SIG-M5 treated with dmso at 0.1 percent for 504 hours (cell line): ENCODE data around the gene SRPX.

ENCODE experiments used
- DNase-seq: peaks from one replicate; lab custom pipeline; 2025; ENCODE audit not compliant: unreplicated experiment; lab: John Stamatoyannopoulos, UW

Gene SRPX

DNA sequence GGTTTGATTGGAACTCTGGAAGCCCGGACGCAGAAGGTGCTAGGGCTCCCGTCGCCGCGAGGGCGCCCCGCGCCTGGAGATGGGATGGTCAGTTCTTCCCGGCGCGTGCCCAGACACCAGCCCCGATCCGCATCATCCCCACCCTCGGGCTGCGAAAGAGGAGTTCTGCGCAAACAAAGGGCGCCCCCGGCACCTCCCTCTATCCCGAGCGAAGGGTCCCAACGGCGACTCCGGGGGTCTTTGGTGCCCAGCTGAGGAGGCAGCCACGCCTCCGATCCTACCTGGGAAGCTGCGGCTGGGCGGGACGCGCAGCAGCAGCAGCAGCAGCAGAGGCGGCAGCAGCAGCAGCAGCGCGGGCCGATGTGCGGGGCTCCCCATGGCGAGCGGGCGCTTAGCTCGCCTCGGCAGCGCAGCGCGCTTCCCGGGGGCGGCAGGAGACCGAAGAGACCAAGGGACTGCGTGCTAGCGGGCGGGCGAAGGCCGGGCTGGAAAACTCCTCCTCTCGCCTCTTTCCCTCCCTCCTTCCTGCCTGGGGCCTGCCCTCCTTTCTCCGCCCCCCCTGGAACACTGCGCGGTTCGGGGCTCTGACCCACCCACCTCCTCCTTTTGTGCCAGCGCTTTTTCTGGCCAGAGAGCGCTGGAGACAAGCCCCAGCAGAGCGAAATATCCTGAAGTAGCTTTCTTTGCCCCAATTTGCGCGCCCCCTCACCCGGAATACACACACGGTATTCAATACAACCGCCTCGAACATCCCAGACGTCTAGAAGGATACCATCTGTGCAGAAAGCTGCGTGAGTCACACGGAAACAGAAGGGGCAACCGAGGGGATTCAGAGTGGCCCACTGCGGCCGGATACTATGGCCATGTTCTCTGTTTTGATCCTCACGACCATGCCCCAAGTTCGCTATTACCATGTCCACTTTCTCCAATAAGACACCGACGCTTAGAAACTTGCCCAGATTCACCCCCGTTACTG lies at the start of gene SRPX:
Gene SRPX (minus strand): TSS at position 457 of the 976 bp plus-strand sequence. CDS start 79 bp downstream, at position 378.
- DNase-seq = no peak

- peak; percentile 1 for DNase-seq
These were observed 47.3 kb upstream of the SRPX start for GRCh38 chrX:38268011-38268410.

DNA sequence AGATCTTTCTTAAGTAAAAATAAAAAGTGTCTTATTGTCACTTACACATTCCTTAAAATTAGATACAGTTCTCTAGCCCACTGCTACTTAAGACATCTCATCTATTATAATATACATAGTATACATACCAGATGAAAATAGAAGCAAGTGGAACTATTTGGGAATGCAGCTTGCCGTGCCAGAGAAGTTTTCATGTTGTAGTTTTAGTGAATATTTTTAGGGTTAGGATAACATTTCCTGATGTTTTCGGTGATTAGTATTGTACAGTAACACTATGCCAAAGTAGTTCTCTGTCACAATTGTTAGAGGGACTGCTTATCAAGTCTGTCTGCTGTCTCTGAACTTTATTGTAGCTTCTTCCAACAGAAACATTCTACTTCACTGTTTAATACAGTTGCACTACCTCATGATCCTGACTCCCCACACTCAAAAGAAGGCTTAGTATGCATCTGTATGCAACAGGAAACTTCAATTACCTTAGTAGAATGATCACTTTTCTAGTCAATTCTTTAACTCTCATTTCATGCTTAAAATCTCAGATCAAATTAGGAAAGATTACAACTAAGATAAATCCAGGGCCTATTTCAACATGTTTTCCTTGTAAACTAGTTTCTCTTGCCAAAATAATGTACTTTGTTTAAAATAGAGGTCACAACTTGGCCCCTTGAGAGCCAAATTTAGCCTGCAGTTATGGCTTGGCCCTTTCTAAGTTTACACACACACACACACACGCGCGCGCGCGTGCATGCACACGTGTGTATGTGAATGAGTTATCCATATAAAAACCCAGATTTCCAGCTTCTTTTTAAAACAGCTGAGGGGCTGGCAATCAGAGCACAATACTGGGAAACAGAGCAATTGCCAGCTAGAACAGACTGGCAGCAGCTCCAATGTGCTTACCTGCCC lies 42.3 kb upstream of the SRPX start:
- DNase-seq = no peak

DNA sequence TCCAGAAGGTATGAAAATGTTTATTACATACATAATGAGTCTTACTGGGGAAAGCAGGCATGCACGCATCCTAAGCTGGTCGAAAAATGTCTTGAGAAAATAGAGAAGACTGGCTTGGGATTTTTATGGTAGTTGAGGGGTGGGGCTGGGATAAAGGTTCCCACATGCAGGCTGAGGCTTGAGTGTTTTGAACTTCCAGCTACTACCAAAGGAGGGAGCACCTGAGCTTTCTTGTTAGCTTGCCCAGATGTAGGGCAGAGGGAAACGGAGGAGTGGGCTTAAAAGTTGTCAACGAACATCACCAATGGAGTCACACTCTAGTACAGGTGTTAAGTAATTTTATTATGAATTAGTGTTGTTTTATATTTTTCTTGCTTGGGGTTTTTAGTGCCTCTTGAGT lies 39.6 kb upstream of the SRPX start:
- DNase-seq = no peak

GRCh38 chrX:38256019-38256418 lies 35.3 kb upstream of the SRPX start:
- no peak for DNase-seq

- DNase-seq = no peak
These were observed 29.3 kb upstream of the SRPX start for GRCh38 chrX:38249965-38250364.

GRCh38 chrX:38247051-38247450 lies 26.4 kb upstream of the SRPX start:
- DNase-seq = no peak

DNA sequence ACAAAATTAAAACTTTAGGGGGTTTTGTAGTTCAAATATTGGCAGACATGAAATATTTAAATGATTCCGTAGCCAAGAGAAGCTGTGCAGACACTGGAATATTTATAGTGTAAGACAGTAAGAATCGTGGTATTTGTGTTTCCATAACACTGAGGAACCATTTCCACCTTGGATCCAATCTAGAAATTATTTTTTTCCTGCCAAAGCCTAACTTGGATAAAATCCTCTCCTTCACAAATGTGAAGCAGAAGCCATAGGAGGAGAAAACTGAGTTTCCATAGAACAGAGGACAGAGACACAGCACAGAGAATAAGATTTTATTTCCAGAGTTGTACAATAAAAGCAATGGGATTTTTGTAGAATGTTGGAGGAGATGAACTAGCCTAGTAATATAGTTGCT lies 19.9 kb upstream of the SRPX start:
- no peak for DNase-seq

DNA sequence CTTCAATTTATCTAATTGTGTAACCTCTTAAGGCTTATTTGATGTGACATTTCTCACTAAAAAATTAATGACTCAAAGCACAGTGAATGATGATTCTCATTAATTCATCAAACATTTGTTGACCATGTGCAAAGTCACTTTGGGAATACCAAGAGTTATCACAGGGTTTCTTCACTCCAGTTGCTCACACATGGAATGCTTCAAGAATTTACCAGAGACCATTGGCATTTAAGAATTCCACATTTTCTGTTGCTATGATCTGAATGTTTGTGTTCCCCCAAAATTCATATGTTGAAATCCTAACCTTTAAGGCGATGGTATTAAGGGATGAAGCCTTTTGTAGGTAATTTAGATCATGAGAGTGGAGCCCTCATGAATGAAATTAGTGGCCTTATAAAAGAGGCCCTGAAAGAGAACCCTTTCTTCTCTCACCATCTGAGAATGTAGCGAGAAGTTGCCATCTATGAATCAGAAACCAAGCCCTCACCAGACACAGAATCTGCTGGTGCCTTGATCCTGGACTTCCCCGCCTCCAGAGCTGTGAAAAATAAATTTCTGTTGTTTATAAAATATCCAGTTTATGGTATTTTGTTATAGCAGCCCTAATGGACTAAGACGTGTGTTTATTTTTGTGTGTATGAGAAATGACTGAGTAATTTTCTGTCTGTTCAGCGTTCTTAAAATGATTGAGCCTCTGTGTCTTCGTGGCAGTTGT lies 16.4 kb upstream of the SRPX start:
- DNase-seq = no peak

GRCh38 chrX:38233891-38234667 lies 13.4 kb upstream of the SRPX start:
- DNase-seq = no peak

GRCh38 chrX:38232079-38232686 lies 11.5 kb upstream of the SRPX start:
- DNase-seq = no peak

- no peak for DNase-seq
These were observed 4.4 kb upstream of the SRPX start for GRCh38 chrX:38225093-38225492.

DNA sequence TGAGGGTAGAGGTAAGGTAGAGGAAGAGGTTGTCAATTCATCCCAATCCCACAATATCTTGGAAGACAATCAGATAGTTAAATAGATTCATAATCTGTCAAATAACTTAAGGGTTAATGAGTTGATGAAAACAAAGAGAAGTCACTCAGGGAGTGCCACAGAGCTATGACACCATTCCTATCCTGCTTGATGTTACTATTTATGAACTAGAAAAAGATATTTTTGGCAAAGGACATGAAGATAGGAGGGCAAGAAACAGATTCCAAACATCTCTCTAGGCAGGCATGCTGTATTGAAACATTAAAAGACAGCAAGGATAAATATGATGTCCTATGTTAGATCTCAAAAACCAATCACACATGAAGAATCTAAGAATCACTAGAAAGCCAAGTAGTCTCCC lies 3.5 kb upstream of the SRPX start:
- no peak for DNase-seq

GRCh38 chrX:38221391-38221929 lies 789 bp upstream of the SRPX start:
- no peak for DNase-seq

GRCh38 chrX:38220024-38220414 lies 652 bp downstream of the SRPX start:
- DNase-seq = peak; percentile 25

DNA sequence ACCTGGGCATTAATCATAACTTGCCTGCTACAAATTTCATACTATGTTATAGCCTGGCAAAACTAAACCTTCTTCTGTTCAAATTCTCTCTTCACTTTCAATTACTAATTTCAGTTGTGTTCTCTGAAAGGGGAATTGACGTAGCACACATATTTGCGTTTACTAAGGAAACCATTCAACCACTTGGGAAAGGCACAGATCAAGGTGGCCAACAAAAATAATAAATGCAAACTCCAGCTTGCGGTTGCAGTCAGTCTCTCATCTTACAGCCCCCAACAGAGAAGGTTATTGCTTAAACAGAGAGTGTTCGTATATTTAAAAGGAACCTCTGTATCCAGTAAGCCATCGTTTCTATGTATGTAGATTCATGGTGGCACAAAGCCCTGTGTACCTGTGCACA lies 4.0 kb downstream of the SRPX start:
- no peak for DNase-seq

- DNase-seq = no peak
These were observed 5.8 kb downstream of the SRPX start for GRCh38 chrX:38214551-38215531.

GRCh38 chrX:38214044-38214443 lies 6.6 kb downstream of the SRPX start:
- no peak for DNase-seq
